22Rv1 (cell line): ENCODE data around the gene ZC3H10.

Source experiments
- ZFX ChIP-seq: fragments of 450-650 bp; IDR thresholded peaks from 2 replicates; pipeline ENCODE4 v1.6.1; 2017; ENCODE audit warnings: antibody characterized with exemption, borderline replicate concordance
- TF ChIP-seq, protein P1 (sequence below): fragments of 450-650 bp; IDR thresholded peaks from 2 replicates; pipeline ENCODE4 v1.5.1; 2017; ENCODE audit warnings: mild to moderate bottlenecking

- TF ChIP-seq, protein P1, sequence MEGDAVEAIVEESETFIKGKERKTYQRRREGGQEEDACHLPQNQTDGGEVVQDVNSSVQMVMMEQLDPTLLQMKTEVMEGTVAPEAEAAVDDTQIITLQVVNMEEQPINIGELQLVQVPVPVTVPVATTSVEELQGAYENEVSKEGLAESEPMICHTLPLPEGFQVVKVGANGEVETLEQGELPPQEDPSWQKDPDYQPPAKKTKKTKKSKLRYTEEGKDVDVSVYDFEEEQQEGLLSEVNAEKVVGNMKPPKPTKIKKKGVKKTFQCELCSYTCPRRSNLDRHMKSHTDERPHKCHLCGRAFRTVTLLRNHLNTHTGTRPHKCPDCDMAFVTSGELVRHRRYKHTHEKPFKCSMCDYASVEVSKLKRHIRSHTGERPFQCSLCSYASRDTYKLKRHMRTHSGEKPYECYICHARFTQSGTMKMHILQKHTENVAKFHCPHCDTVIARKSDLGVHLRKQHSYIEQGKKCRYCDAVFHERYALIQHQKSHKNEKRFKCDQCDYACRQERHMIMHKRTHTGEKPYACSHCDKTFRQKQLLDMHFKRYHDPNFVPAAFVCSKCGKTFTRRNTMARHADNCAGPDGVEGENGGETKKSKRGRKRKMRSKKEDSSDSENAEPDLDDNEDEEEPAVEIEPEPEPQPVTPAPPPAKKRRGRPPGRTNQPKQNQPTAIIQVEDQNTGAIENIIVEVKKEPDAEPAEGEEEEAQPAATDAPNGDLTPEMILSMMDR: no peak
- no peak for TF ChIP-seq ZFX
Measured at GRCh38 chr12:56134897-56135296, 16.8 kb downstream of the ZC3H10 start.
